ENCODE measurements around the gene PTPN7. TPM values are rescaled to one million over a fixed set of nuclear protein-coding genes. Genes with fewer than 3 reads are reported as not detected.
A peak's percentile ranks its signal among the peaks of the same experiment; 100 is the strongest.
"Not testable (repeated sequence)": the region's sequence is repeated elsewhere in the genome, so short reads cannot be mapped to it uniquely, and the experiment has no call there.

The PTPN7 gene
- total RNA-seq, 1 donor from 2014 or later: 2.5 TPM

GRCh38 chr1:202143011-202143767 lies 17.2 kb downstream of the PTPN7 start:
- no peak for DNase-seq (ENCODE audit: low spot score)
- ATAC-seq: peak; percentile 70

GRCh38 chr1:202141468-202141867 lies 18.9 kb downstream of the PTPN7 start:
- DNase-seq (ENCODE audit: low spot score); ATAC-seq; intact Hi-C loops (cut with DNase I): not testable (repeated sequence)

More at GRCh38 chr1:202143011-202143767, 17.2 kb downstream of the PTPN7 start:
- intact Hi-C loops (cut with DNase I): no loop called here

- ATAC-seq: no peak
- intact Hi-C loops (cut with DNase I): no loop called here
- no peak for DNase-seq (ENCODE audit: low spot score)
These were observed 19.6 kb downstream of the PTPN7 start for GRCh38 chr1:202140833-202141232.

GRCh38 chr1:202135221-202135721 lies 25.1 kb downstream of the PTPN7 start:
- peak; percentile 52 for ATAC-seq
- DNase-seq (ENCODE audit: low spot score): peak; percentile 66
- intact Hi-C loops (cut with DNase I): no loop called here

- intact Hi-C loops (cut with DNase I): no loop called here
- DNase-seq (ENCODE audit: low spot score) (no peak), ATAC-seq (no peak)
These were observed 25.7 kb downstream of the PTPN7 start for GRCh38 chr1:202134645-202135172.

GRCh38 chr1:202133989-202134388 lies 26.4 kb downstream of the PTPN7 start:
- ATAC-seq (no peak), DNase-seq (ENCODE audit: low spot score) (no peak)
- intact Hi-C loops (cut with DNase I): no loop called here

GRCh38 chr1:202133496-202133895 lies 26.9 kb downstream of the PTPN7 start:
- intact Hi-C loops (cut with DNase I): no loop called here
- no peak for ATAC-seq
- peak; percentile 62 for DNase-seq (ENCODE audit: low spot score)

GRCh38 chr1:202133001-202133400 lies 27.4 kb downstream of the PTPN7 start:
- ATAC-seq: peak; percentile 59
- DNase-seq (ENCODE audit: low spot score): peak; percentile 85
- intact Hi-C loops (cut with DNase I): no loop called here

GRCh38 chr1:202131956-202132821 lies 28.2 kb downstream of the PTPN7 start:
- intact Hi-C loops (cut with DNase I): no loop called here
- peak; percentile 79 for DNase-seq (ENCODE audit: low spot score)
- ATAC-seq: peak; percentile 85

- ATAC-seq: peak; percentile 5
- peak; percentile 75 for DNase-seq (ENCODE audit: low spot score)
- intact Hi-C loops (cut with DNase I): no loop called here
These were observed 29.4 kb downstream of the PTPN7 start for GRCh38 chr1:202130816-202131522.

- DNase-seq (ENCODE audit: low spot score) (peak; percentile 85), ATAC-seq (peak; percentile 49)
- intact Hi-C loops (cut with DNase I): no loop called here
These were observed 30.1 kb downstream of the PTPN7 start for GRCh38 chr1:202130297-202130721.

GRCh38 chr1:202129453-202130296 lies 30.7 kb downstream of the PTPN7 start:
- ATAC-seq: peak; percentile 1
- peak; percentile 69 for DNase-seq (ENCODE audit: low spot score)
- intact Hi-C loops (cut with DNase I): no loop called here

- intact Hi-C loops (cut with DNase I): no loop called here
- DNase-seq (ENCODE audit: low spot score) (no peak), ATAC-seq (no peak)
These were observed 32.4 kb downstream of the PTPN7 start for GRCh38 chr1:202127836-202128622.

- intact Hi-C loops (cut with DNase I): no loop called here
- DNase-seq (ENCODE audit: low spot score) (no peak), ATAC-seq (no peak)
These were observed 33.3 kb downstream of the PTPN7 start for GRCh38 chr1:202127061-202127460.

- intact Hi-C loops (cut with DNase I): no loop called here
- no peak for DNase-seq (ENCODE audit: low spot score)
- ATAC-seq: no peak
These were observed 34.0 kb downstream of the PTPN7 start for GRCh38 chr1:202126426-202126825.

- ATAC-seq: no peak
- intact Hi-C loops (cut with DNase I): no loop called here
- no peak for DNase-seq (ENCODE audit: low spot score)
These were observed 34.8 kb downstream of the PTPN7 start for GRCh38 chr1:202125611-202126010.

- intact Hi-C loops (cut with DNase I): no loop called here
- DNase-seq (ENCODE audit: low spot score): no peak
- no peak for ATAC-seq
These were observed 36.3 kb downstream of the PTPN7 start for GRCh38 chr1:202124142-202124541.

Data from sciatic nerve (tissue), 2 donors.